ENCODE results near the gene ZNF330. TPM values are rescaled to one million over a fixed set of nuclear protein-coding genes. Genes with fewer than 3 reads are reported as not detected.

ZNF330 gene
- polyA plus RNA-seq, 1 donor (not counting 4 experiments of a cell fraction or from before 2014, with no cell fraction given) = 31.1 TPM

GRCh38 chr4:141215030-141215429 is 5.7 kb upstream of the ZNF330 start:
- Histone ChIP-seq H3K4me2 (ENCODE audit: control insufficient read depth, extremely low read depth, insufficient read depth, low read depth, low read length) (no peak overlapping the region), H3K9me3 (ENCODE audit: control insufficient read depth, low read depth, low read length) (no peaks in the 10 kb centered on the region), H4K20me1 (ENCODE audit: control insufficient read depth, extremely low read depth, insufficient read depth, low read length) (no peaks in the 10 kb centered on the region), H3K27me3 (ENCODE audit: control insufficient read depth, extremely low read depth, insufficient read depth, low read length) (no peaks in the 10 kb centered on the region), H3K36me3 (ENCODE audit: control insufficient read depth in 2 of 2, extremely low read depth in 1 of 2, insufficient read depth in 2 of 2, low read length in 2 of 2) (no peaks in the 10 kb centered on the region), H3K9me1 (ENCODE audit: control insufficient read depth, extremely low read depth, insufficient read depth, low read length) (no peaks in the 10 kb centered on the region), H3K4me3 (ENCODE audit: control insufficient read depth in 2 of 3, extremely low read depth in 1 of 3, insufficient read depth in 2 of 3, low read depth in 1 of 3, low read length in 3 of 3) (no peak overlapping the region), H3K9ac (ENCODE audit: control insufficient read depth, extremely low read depth, insufficient read depth, low read length) (no peak overlapping the region), H3K27ac (ENCODE audit: control insufficient read depth, insufficient read depth, low read length) (no peak overlapping the region), H3K79me2 (ENCODE audit: control insufficient read depth, insufficient read depth, low read length) (no peaks in the 10 kb centered on the region), H3K4me1 (ENCODE audit: control insufficient read depth, extremely low read depth, insufficient read depth, low read length) (no peaks in the 10 kb centered on the region), H2AFZ (ENCODE audit: control insufficient read depth, low read length) (no peak overlapping the region)
- FAIRE-seq = no peak
- DNase-seq (ENCODE audit: low read depth, low spot score) = no peak
- TF ChIP-seq EZH2 (IDR thresholded peaks at IDR 0.05; ENCODE audit: low read length) = no peak
- TF ChIP-seq, protein P1, sequence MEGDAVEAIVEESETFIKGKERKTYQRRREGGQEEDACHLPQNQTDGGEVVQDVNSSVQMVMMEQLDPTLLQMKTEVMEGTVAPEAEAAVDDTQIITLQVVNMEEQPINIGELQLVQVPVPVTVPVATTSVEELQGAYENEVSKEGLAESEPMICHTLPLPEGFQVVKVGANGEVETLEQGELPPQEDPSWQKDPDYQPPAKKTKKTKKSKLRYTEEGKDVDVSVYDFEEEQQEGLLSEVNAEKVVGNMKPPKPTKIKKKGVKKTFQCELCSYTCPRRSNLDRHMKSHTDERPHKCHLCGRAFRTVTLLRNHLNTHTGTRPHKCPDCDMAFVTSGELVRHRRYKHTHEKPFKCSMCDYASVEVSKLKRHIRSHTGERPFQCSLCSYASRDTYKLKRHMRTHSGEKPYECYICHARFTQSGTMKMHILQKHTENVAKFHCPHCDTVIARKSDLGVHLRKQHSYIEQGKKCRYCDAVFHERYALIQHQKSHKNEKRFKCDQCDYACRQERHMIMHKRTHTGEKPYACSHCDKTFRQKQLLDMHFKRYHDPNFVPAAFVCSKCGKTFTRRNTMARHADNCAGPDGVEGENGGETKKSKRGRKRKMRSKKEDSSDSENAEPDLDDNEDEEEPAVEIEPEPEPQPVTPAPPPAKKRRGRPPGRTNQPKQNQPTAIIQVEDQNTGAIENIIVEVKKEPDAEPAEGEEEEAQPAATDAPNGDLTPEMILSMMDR (optimal IDR thresholded peaks at IDR 0.05 in 1 of 3, IDR thresholded peaks at IDR 0.05 in 1 of 3, conservative IDR thresholded peaks at IDR 0.05 in 1 of 3; ENCODE audit: extremely low read depth in 1 of 3, insufficient read depth in 2 of 3, low read length in 3 of 3) = no peak
- dilution Hi-C loops (cut with MboI; ENCODE audit: extremely low pct_ligation_motif_present, low sequenced_read_pairs) = no loop called here

DNA sequence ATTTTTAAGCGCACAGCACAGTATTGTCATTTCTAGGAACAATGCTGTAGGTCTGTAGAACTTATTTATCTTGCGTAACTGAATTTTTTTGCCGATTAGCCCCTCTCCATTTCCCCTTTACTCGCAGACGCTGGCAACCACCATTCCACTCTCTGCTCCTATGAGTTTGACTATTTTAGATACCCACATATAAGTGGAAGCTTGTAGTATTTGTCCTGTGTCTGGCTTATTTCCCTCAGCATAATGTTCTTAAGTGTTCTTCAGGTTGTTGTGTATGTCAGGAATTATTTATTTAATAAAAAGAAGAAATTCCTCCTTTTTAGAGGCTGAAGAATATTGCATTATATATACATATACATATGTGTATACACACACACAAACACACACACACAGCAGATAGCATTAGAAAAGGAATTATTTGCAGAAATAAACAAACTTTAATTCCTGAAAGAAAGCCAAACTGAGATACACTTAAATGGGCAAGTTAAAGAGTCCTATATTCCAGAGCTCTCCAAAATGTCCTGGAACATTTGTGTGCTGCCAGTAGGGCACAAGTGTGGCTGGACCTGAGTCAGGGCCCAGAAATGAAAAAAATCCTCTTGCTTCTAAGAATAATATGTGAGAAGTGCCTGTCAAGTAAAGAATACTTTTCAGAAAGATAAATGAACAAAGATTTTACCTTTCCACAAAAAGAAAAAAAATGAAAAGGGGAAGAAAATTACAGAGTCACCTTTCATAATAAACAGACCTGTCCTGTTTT is 4.5 kb upstream of the ZNF330 start:
- H3K4me3 ChIP-seq (ENCODE audit: control insufficient read depth in 2 of 3, extremely low read depth in 1 of 3, insufficient read depth in 2 of 3, low read depth in 1 of 3, low read length in 3 of 3) = no peak overlapping the region
- no peak overlapping the region for H3K9ac ChIP-seq (ENCODE audit: control insufficient read depth, extremely low read depth, insufficient read depth, low read length)
- TF ChIP-seq, protein P1 (optimal IDR thresholded peaks at IDR 0.05 in 1 of 3, IDR thresholded peaks at IDR 0.05 in 1 of 3, conservative IDR thresholded peaks at IDR 0.05 in 1 of 3; ENCODE audit: extremely low read depth in 1 of 3, insufficient read depth in 2 of 3, low read length in 3 of 3) = no peak
- TF ChIP-seq EZH2 (IDR thresholded peaks at IDR 0.05; ENCODE audit: low read length) = no peak
- DNase-seq (ENCODE audit: low read depth, low spot score) (no peak), FAIRE-seq (no peak)
- dilution Hi-C loops (cut with MboI; ENCODE audit: extremely low pct_ligation_motif_present, low sequenced_read_pairs) = no loop called here
- no peak overlapping the region for H3K4me2 ChIP-seq (ENCODE audit: control insufficient read depth, extremely low read depth, insufficient read depth, low read depth, low read length)
- no peak overlapping the region for H2AFZ ChIP-seq (ENCODE audit: control insufficient read depth, low read length)
- H4K20me1 ChIP-seq (ENCODE audit: control insufficient read depth, extremely low read depth, insufficient read depth, low read length) = no peaks in the 10 kb centered on the region
- H3K27me3 ChIP-seq (ENCODE audit: control insufficient read depth, extremely low read depth, insufficient read depth, low read length) = no peaks in the 10 kb centered on the region
- no peaks in the 10 kb centered on the region for H3K9me1 ChIP-seq (ENCODE audit: control insufficient read depth, extremely low read depth, insufficient read depth, low read length)
- no peaks in the 10 kb centered on the region for H3K4me1 ChIP-seq (ENCODE audit: control insufficient read depth, extremely low read depth, insufficient read depth, low read length)
- H3K27ac ChIP-seq (ENCODE audit: control insufficient read depth, insufficient read depth, low read length) = no peak overlapping the region
- peaks cover 5% of the 10 kb centered on the region for H3K79me2 ChIP-seq (ENCODE audit: control insufficient read depth, insufficient read depth, low read length)
- H3K9me3 ChIP-seq (ENCODE audit: control insufficient read depth, low read depth, low read length) = no peaks in the 10 kb centered on the region
- no peaks in the 10 kb centered on the region for H3K36me3 ChIP-seq (ENCODE audit: control insufficient read depth in 2 of 2, extremely low read depth in 1 of 2, insufficient read depth in 2 of 2, low read length in 2 of 2)
